H1 (cell line): Measurements from ENCODE around the gene ANKRD6. TPM values are rescaled to one million over a fixed set of nuclear protein-coding genes. Genes with fewer than 3 reads are reported as not detected.

Experiments used
- CTCF ChIA-PET: fragments of 300-600 bp; sonication (Branson Sonifier 250); formaldehyde crosslinking; loops from one replicate; lab custom pipeline; 2021; ENCODE audit not compliant: partially characterized antibody; lab: Charles Lee
- POLR2A ChIA-PET: fragments of 300-600 bp; sonication (Branson Sonifier 250); formaldehyde crosslinking; loops from one replicate; lab custom pipeline; 2021; ENCODE audit warnings: inconsistent platforms; ENCODE audit not compliant: partially characterized antibody; lab: Charles Lee
- DNase-seq, 2 experiments: peaks; one replicate each; pipeline versions ENCODE4 v3.0.0 to v3.0.0-alpha.2; 2010 to 2022; ENCODE audit warnings: low spot score in 2 of 2, low read depth in 1 of 2, mixed read lengths in 1 of 2
- FAIRE-seq: peaks from 2 replicates; lab custom pipeline; 2011; peaks lifted over from hg19 to GRCh38; lab: Jason Lieb, UNC
- H2AFZ ChIP-seq: 2 replicates; pipeline ENCODE4 v1.8.1; 2012; ENCODE audit warnings: low read length, inconsistent platforms
- H2AK5ac ChIP-seq: 2 replicates; pipeline ENCODE4 v1.6.1; 2013; ENCODE audit warnings: low read depth, low read length
- H2BK120ac ChIP-seq: replicated peaks from 2 replicates; pipeline ENCODE3; 2013; ENCODE audit warnings: low read depth, low read length, inconsistent platforms
- H2BK12ac ChIP-seq: 2 replicates; pipeline ENCODE4 v1.6.1; 2013; ENCODE audit warnings: low read depth, low read length
- H2BK15ac ChIP-seq: 2 replicates; pipeline ENCODE4 v1.6.1; 2013; ENCODE audit warnings: low read length
- H2BK20ac ChIP-seq: 2 replicates; pipeline ENCODE4 v1.6.1; 2013; ENCODE audit warnings: low read length
- H2BK5ac ChIP-seq: 2 replicates; pipeline ENCODE4 v1.6.1; 2013; ENCODE audit warnings: low read depth, low read length
- H3K14ac ChIP-seq: 2 replicates; pipeline ENCODE4 v1.6.1; 2013; ENCODE audit warnings: inconsistent platforms; ENCODE audit not compliant: insufficient read length
- H3K18ac ChIP-seq: 2 replicates; pipeline ENCODE4 v1.6.1; 2013; ENCODE audit warnings: low read length; ENCODE audit errors: extremely low read depth
- H3K23ac ChIP-seq: 2 replicates; pipeline ENCODE4 v1.6.1; 2013; ENCODE audit warnings: inconsistent platforms; ENCODE audit not compliant: insufficient read length
- H3K23me2 ChIP-seq: 2 replicates; pipeline ENCODE4 v1.6.1; 2013; ENCODE audit warnings: low read depth, low read length
- H3K27ac ChIP-seq: 2 replicates; pipeline ENCODE4 v1.6.1; 2011; ENCODE audit warnings: low read depth, low read length, inconsistent platforms
- H3K27me3 ChIP-seq, 4 experiments: replicated peaks in 1 of 4; 1 replicate in 1 of 4; 2 replicates in 3 of 4; pipeline versions ENCODE4 v1.6.1 to v1.8.1; 2011 to 2013; ENCODE audit warnings: low read length in 3 of 4, mild to moderate bottlenecking in 3 of 4, inconsistent platforms in 2 of 4, mixed read lengths in 2 of 4, moderate library complexity in 1 of 4; ENCODE audit not compliant: control insufficient read depth in 3 of 4, insufficient read depth in 3 of 4; ENCODE audit errors: extremely low read depth in 1 of 4
- H3K36me3 ChIP-seq, 4 experiments: 2 replicates each; pipeline versions ENCODE4 v1.6.1 to v1.8.1; 2011 to 2013; ENCODE audit warnings: mild to moderate bottlenecking in 4 of 4, low read length in 3 of 4, moderate library complexity in 2 of 4, control low read depth in 1 of 4, inconsistent platforms in 1 of 4; ENCODE audit not compliant: insufficient read depth in 4 of 4, control insufficient read depth in 2 of 4
- H3K4ac ChIP-seq: replicated peaks from 2 replicates; pipeline ENCODE3; 2013; ENCODE audit warnings: low read length, low read depth, mixed read lengths, inconsistent platforms; ENCODE audit not compliant: insufficient read length
- H3K4me1 ChIP-seq, 4 experiments: replicated peaks in 1 of 4; 1 replicate in 1 of 4; 2 replicates in 3 of 4; pipeline versions ENCODE4 v1.6.1 to v1.8.1; 2011 to 2013; ENCODE audit warnings: low read length in 3 of 4, inconsistent platforms in 2 of 4, mixed read lengths in 1 of 4; ENCODE audit not compliant: insufficient read depth in 4 of 4, control insufficient read depth in 3 of 4
- H3K4me2 ChIP-seq, 2 experiments: 2 replicates each; pipeline versions ENCODE4 v1.6.1 to v1.8.1; 2011 to 2013; ENCODE audit warnings: low read depth in 2 of 2, low read length in 2 of 2, control low read depth in 1 of 2, inconsistent platforms in 1 of 2, mild to moderate bottlenecking in 1 of 2; ENCODE audit not compliant: insufficient read depth in 1 of 2
- H3K4me3 ChIP-seq, 4 experiments: fragments of 200-600, 300-600 bp in 1 of 4; sonication (generic), shearing (Covaris generic), sonication (Bioruptor Twin) in 1 of 4; 2 replicates each; pipeline versions ENCODE4 v1.5.1 to v1.8.1; 2011 to 2016; ENCODE audit warnings: low read length in 4 of 4, low read depth in 3 of 4, control low read depth in 2 of 4, inconsistent platforms in 2 of 4, mild to moderate bottlenecking in 2 of 4, mixed read lengths in 1 of 4, moderate library complexity in 1 of 4; ENCODE audit not compliant: insufficient read depth in 2 of 4; ENCODE audit errors: extremely low read depth in 1 of 4
- H3K56ac ChIP-seq: replicated peaks from 2 replicates; pipeline ENCODE3; 2013; ENCODE audit warnings: low read depth, mild to moderate bottlenecking, mixed read lengths, low read length, inconsistent platforms; ENCODE audit not compliant: insufficient read length
- H3K79me1 ChIP-seq: 2 replicates; pipeline ENCODE4 v1.6.1; 2013; ENCODE audit warnings: low read depth, low read length, control low read depth
- H3K79me2 ChIP-seq, 2 experiments: 2 replicates each; pipeline versions ENCODE4 v1.6.1 to v1.8.1; 2012 to 2013; ENCODE audit warnings: low read length in 2 of 2, mild to moderate bottlenecking in 2 of 2, inconsistent platforms in 1 of 2; ENCODE audit not compliant: insufficient read depth in 2 of 2, control insufficient read depth in 1 of 2
- H3K9ac ChIP-seq, 4 experiments: replicated peaks in 1 of 4; 1 replicate in 1 of 4; 2 replicates in 3 of 4; pipeline versions ENCODE4 v1.6.1 to v1.8.1; 2011 to 2013; ENCODE audit warnings: low read depth in 3 of 4, low read length in 3 of 4, control low read depth in 2 of 4, mild to moderate bottlenecking in 2 of 4, moderate library complexity in 2 of 4, inconsistent platforms in 1 of 4; ENCODE audit errors: extremely low read depth in 1 of 4
- H3K9me3 ChIP-seq, 2 experiments: 2 replicates each; pipeline versions ENCODE4 v1.6.1 to v1.8.1; 2012 to 2013; ENCODE audit warnings: mild to moderate bottlenecking in 2 of 2, moderate library complexity in 2 of 2, control low read depth in 1 of 2, inconsistent platforms in 1 of 2, low read depth in 1 of 2, low read length in 1 of 2, mixed read lengths in 1 of 2; ENCODE audit not compliant: insufficient read depth in 2 of 2
- H4K20me1 ChIP-seq, 2 experiments: replicated peaks in 1 of 2; 2 replicates each; pipeline versions ENCODE3 to v1.8.1; 2011 to 2013; ENCODE audit warnings: inconsistent platforms in 2 of 2, low read length in 2 of 2, mild to moderate bottlenecking in 1 of 2; ENCODE audit not compliant: insufficient read depth in 2 of 2, control insufficient read depth in 1 of 2
- H4K5ac ChIP-seq: 2 replicates; pipeline ENCODE4 v1.6.1; 2013; ENCODE audit warnings: low read length, low read depth, mixed read lengths, inconsistent platforms; ENCODE audit not compliant: insufficient read length
- H4K8ac ChIP-seq: 2 replicates; pipeline ENCODE4 v1.8.0; 2013; ENCODE audit warnings: mild to moderate bottlenecking, moderate library complexity, low read length, inconsistent platforms; ENCODE audit not compliant: insufficient read depth; ENCODE audit errors: extremely low read depth
- H4K91ac ChIP-seq: replicated peaks from 2 replicates; pipeline ENCODE3; 2013; ENCODE audit warnings: low read length, mixed read lengths, inconsistent platforms; ENCODE audit not compliant: insufficient read length
- POLR2A ChIP-seq, 2 experiments: IDR thresholded peaks; 1 replicate in 1 of 2; 2 replicates in 1 of 2; pipeline ENCODE4 v1.6.1; 2011; ENCODE audit warnings: low read depth in 2 of 2, low read length in 2 of 2, mild to moderate bottlenecking in 2 of 2; ENCODE audit errors: control extremely low read depth in 1 of 2
- RBBP5 ChIP-seq: IDR thresholded peaks from 2 replicates; pipeline ENCODE4 v1.7.1; 2012; ENCODE audit warnings: low read depth, mild to moderate bottlenecking, inconsistent platforms, low read length, moderate library complexity, borderline replicate concordance
- WGBS, 2 experiments: shearing (Covaris generic) in 1 of 2; methylation state at CpG; one replicate each; pipeline versions ENCODE4 v1.1.6 to v1.1.7; 2013 to 2015; ENCODE audit warnings: low lambda C conversion rate in 2 of 2, mixed read lengths in 2 of 2, inconsistent platforms in 1 of 2, low coverage in 1 of 2, missing lambda C conversion rate in 1 of 2; ENCODE audit not compliant: insufficient replicate concordance in 2 of 2, insufficient coverage in 1 of 2, insufficient read length in 1 of 2; ENCODE audit errors: extremely low coverage in 1 of 2, missing lambda C conversion rate in 1 of 2; 5-methylcytosine and 5-hydroxymethylcytosine counted together
- polyA plus RNA-seq, 7 experiments: library from polyadenylated mRNA; depleted of rRNA in 3 of 7; stranded (reverse) in 5 of 7; unstranded in 2 of 7; fragments of >200 nt in 5 of 7; fragments of 200-250 nt in 2 of 7; gene quantifications; 1 replicate in 5 of 7; 2 replicates in 1 of 7; 4 replicates in 1 of 7; pipeline versions ENCODE4 v1.2.1 to v1.2.3, GENCODE V29; 2011 to 2013; ENCODE audit warnings: missing spikeins in 2 of 7, mixed read lengths in 2 of 7
- total RNA-seq: library from RNA; stranded (reverse); fragmentation: NEBNext Ultra II Directional; extraction: Animal tissue kit (Norgen Biotek cat#: 25700); gene quantifications from 2 replicates; pipeline ENCODE4 v1.2.1, GENCODE V29; 2021

The ANKRD6 gene
- total and polyA plus RNA-seq, 2 of the 8 experiments (the other 6 are each of a cell fraction or from before 2014, with no cell fraction given), result 5.9 to 12.8 TPM

- no peak overlapping the region for H4K91ac ChIP-seq
- H2BK120ac ChIP-seq, result no peak overlapping the region
- H3K79me1 ChIP-seq, result no peaks in the 10 kb centered on the region
- H4K20me1 ChIP-seq, result no peaks in the 10 kb centered on the region
- 0 out of 4 replicates have a peak, but pooled peaks cover 0 to under 1% of the 10 kb centered on the region in 2 experiments for H3K79me2 ChIP-seq
- H3K56ac ChIP-seq, result no peak overlapping the region
- H4K8ac ChIP-seq, result no peak overlapping the region
- H3K9me3 ChIP-seq, result no peaks in the 10 kb centered on the region
- H3K23me2 ChIP-seq, result no peaks in the 10 kb centered on the region
- no peak overlapping the region for H3K23ac ChIP-seq
- no peak overlapping the region for H2AK5ac ChIP-seq
- H2BK5ac ChIP-seq, result no peak overlapping the region
- no peak overlapping the region for H3K4me2 ChIP-seq
- ChIA-PET CTCF (interaction anchor here (1.0 to 1.4 kb wide), 2 partner anchors 59 to 247 kb away, joined by 3 read pairs; no protein-coding TSS in a partner anchor), POLR2A (interaction anchor here (0.7 to 1.6 kb wide), 4 partner anchors 10 to 149 kb away, joined by 3 read pairs; no protein-coding TSS in a partner anchor)
- no peak overlapping the region for H4K5ac ChIP-seq
- FAIRE-seq (no peak), DNase-seq (no peak)
- peaks cover 44 to 86% (median 76%) of the 10 kb centered on the region in 4 experiments for H3K36me3 ChIP-seq
- H3K4me3 ChIP-seq, result no peak overlapping the region
- no peak overlapping the region for H2BK15ac ChIP-seq
- H3K14ac ChIP-seq, result no peak overlapping the region
- no peaks in the 10 kb centered on the region for H3K27me3 ChIP-seq
- H2AFZ ChIP-seq, result no peak overlapping the region
- no peak overlapping the region for H3K27ac ChIP-seq
- no peak overlapping the region for H3K4ac ChIP-seq
- no peak overlapping the region for H2BK12ac ChIP-seq
- WGBS, 2 experiments, result 92% methylated on average over 1 of the region's 1 CpG; no CpG with 5 or more reads in 1 of the 2 experiments
- H3K18ac ChIP-seq, result no peak overlapping the region
- H3K4me1 ChIP-seq, result no peaks in the 10 kb centered on the region
- no peak overlapping the region for H3K9ac ChIP-seq
- no peak overlapping the region for H2BK20ac ChIP-seq
- TF ChIP-seq POLR2A (IDR thresholded peaks at IDR 0.05; ENCODE audit: control extremely low read depth in 1 of 2, low read depth in 2 of 2, low read length in 2 of 2) (no peak), RBBP5 (no peak)
Observed at GRCh38 chr6:89661559-89661958, 228.6 kb downstream of the ANKRD6 start.
